Gastrocnemius medialis (tissue), 4 donors: Measurements from ENCODE around the gene PLCG1. TPM values are rescaled to one million over a fixed set of nuclear protein-coding genes. Genes with fewer than 3 reads are reported as not detected.
"Not testable (repeated sequence)": the region's sequence is repeated elsewhere in the genome, so short reads cannot be mapped to it uniquely, and the experiment has no call there.

Experiments used
- ATAC-seq, 2 donors: fragments of 150-250 bp; one replicate each; pipeline ENCODE4 v1.9.1; 2016
- DNase-seq, 2 donors: peaks; one replicate each; pipeline ENCODE4 v3.0.0-alpha.2; 2019
- H3K27ac ChIP-seq, 4 donors: fragments of 200-600 bp; sonication (generic); 1 replicate in 1 of 4; 2 replicates in 3 of 4; pipeline ENCODE4 v1.5.1; 2016 to 2018; ENCODE audit warnings: mild to moderate bottlenecking in 2 of 4, moderate library complexity in 1 of 4
- H3K27me3 ChIP-seq, 3 donors: fragments of 200-600 bp; sonication (generic) in 2 of 3; 1 replicate in 1 of 3; 2 replicates in 2 of 3; pipeline versions ENCODE4 v1.5.1 to v1.6.0; 2016 to 2019; ENCODE audit warnings: mild to moderate bottlenecking in 1 of 3, moderate library complexity in 1 of 3
- H3K36me3 ChIP-seq, 2 donors: fragments of 200-600 bp; sonication (generic) in 1 of 2; one replicate each; pipeline ENCODE4 v1.5.1; 2017 to 2018
- H3K4me1 ChIP-seq, 2 donors: fragments of 200-600 bp; sonication (generic) in 1 of 2; one replicate each; pipeline ENCODE4 v1.5.1; 2016 to 2017; ENCODE audit warnings: mild to moderate bottlenecking in 2 of 2
- H3K4me3 ChIP-seq, 4 donors: fragments of 200-600 bp; sonication (generic) in 3 of 4; 1 replicate in 1 of 4; 2 replicates in 3 of 4; pipeline ENCODE4 v1.5.1; 2016 to 2019; ENCODE audit warnings: mild to moderate bottlenecking in 2 of 4
- H3K9me3 ChIP-seq, 3 donors: fragments of 200-600 bp; sonication (generic) in 2 of 3; 1 replicate in 1 of 3; 2 replicates in 2 of 3; pipeline ENCODE4 v1.5.1; 2016 to 2019
- CTCF ChIP-seq, 5 experiments: fragments of 450-650 bp in 3 of 5; fragments of 200-600 bp in 2 of 5; sonication (generic) in 2 of 5; IDR thresholded peaks in 4 of 5; conservative IDR thresholded peaks in 1 of 5; 1 replicate in 4 of 5; 2 replicates in 1 of 5; pipeline ENCODE4 v1.5.1; 2016 to 2019; ENCODE audit warnings: antibody characterized with exemption in 5 of 5, mild to moderate bottlenecking in 3 of 5, moderate library complexity in 3 of 5
- POLR2A ChIP-seq, 2 donors: fragments of 450-650 bp; IDR thresholded peaks; one replicate each; pipeline ENCODE4 v1.6.1; 2017; ENCODE audit warnings: antibody characterized with exemption in 2 of 2, mild to moderate bottlenecking in 2 of 2, moderate library complexity in 2 of 2
- in situ Hi-C, 4 donors: fragments of 200-750 bp; cut with MboI; loops; one replicate each; pipeline versions ENCODE4 v1.15.0 to v1.8.0; 2017; ENCODE audit warnings: low sequenced_read_pairs in 4 of 4
- intact Hi-C: fragments of 100-400 bp; cut with DNase I; formaldehyde crosslinking; loops from one replicate; pipeline ENCODE4 v1.15.1; 2023; ENCODE audit warnings: low total_unique reads
- total RNA-seq, 4 donors: library from RNA; depleted of rRNA; stranded (reverse); fragments of >200 nt; gene quantifications; one replicate each; pipeline versions ENCODE4 v1.1.0 to v1.2.3, GENCODE V29; 2016

PLCG1 gene
- total RNA-seq, 4 donors from 2014 or later, result 19.9 to 58.0 (median 35.0) TPM

GRCh38 chr20:41131594-41132387, 5.6 kb upstream of the PLCG1 start:
- in situ Hi-C loops, result no loop called here
- no peak for ATAC-seq

DNA sequence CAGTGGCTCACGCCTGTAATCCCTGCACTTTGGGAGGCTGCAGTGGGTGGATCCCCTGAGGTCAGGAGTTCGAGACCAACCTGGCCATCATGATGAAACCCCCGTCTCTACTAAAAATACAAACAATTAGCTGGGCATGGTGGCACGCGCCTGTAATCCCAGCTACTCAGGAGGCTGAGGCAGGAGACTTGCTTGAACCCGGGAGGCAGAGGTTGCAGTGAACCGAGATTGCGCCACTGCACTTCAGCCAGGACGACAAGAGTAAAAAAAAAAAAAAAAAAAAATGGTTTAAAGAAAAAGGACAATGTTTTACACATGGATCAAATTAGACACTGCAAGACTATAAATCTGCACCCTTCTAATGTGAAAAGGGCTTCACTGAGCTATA, 5.0 kb upstream of the PLCG1 start:
- H3K27me3 ChIP-seq, H3K27ac ChIP-seq, H3K36me3 ChIP-seq, DNase-seq, H3K4me3 ChIP-seq, H3K9me3 ChIP-seq, ATAC-seq, intact Hi-C loops, H3K4me1 ChIP-seq, in situ Hi-C loops: not testable (repeated sequence)

More at GRCh38 chr20:41131594-41132387, 5.6 kb upstream of the PLCG1 start:
- Histone ChIP-seq H3K9me3 (no peaks in the 10 kb centered on the region), H3K27me3 (no peaks in the 10 kb centered on the region), H3K4me3 (no peak overlapping the region), H3K36me3 (no peaks in the 10 kb centered on the region), H3K27ac (no peak overlapping the region), H3K4me1 (peaks cover 3 to 5% of the 10 kb centered on the region in 2 donors)
- no peak for DNase-seq
- intact Hi-C loops, result no loop called here
- TF ChIP-seq POLR2A (IDR thresholded peaks at IDR 0.05) (no peak), CTCF (IDR thresholded peaks at IDR 0.05 in 4 of 5, conservative IDR thresholded peaks at IDR 0.05 in 1 of 5) (no peak)

GRCh38 chr20:41133709-41134361, 3.5 kb upstream of the PLCG1 start:
- TF ChIP-seq CTCF (IDR thresholded peaks at IDR 0.05 in 4 of 5, conservative IDR thresholded peaks at IDR 0.05 in 1 of 5) (no peak), POLR2A (IDR thresholded peaks at IDR 0.05) (no peak)
- no peak overlapping the region for H3K27ac ChIP-seq
- H3K27me3 ChIP-seq, result no peaks in the 10 kb centered on the region
- no peaks in the 10 kb centered on the region for H3K9me3 ChIP-seq
- DNase-seq, result no peak
- H3K4me1 ChIP-seq, result peaks cover 10 to 15% of the 10 kb centered on the region in 2 donors
- H3K4me3 ChIP-seq, result no peak overlapping the region
- no peak for ATAC-seq
- intact Hi-C loops, result no loop called here
- in situ Hi-C loops, result no loop called here
- H3K36me3 ChIP-seq, result no peaks in the 10 kb centered on the region

DNA sequence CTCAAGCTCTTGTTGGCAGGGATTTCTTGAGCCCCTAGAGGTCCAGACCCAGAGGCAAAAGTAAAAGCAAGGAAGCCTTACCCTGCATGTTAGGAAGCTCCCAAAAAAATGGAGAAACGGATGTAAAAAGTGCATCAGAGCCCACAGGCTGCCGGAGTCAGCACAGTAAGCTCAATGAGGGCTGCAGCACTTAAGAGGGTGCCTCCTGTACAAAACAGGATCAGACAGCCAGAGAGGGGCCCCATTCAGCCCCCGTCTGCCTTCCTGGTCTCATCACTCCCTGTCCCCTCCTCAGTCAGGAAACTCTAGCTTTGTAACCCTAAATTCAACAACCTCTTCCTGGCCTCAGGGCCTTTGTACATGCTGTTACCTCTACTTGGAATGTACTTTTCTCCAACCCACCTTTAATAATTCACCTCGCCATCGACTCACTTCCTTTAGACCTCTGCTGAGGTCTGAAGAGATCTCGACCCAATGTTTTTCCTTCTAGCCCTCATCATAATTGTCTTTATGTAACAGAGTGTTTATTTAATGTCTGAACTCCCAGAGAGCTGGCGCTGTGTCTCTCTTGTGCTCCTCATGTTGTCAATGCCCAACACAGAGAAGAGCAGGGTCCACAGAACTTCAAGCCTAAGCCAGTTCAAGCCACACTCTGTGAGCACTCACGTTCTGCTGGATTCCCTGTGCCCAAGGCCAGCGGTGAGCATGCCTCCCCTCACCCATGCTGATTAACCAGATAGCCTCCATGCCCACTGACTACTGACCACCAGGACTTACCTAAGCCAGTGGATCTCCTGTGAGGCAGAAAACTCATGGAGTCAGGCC, 2.8 kb upstream of the PLCG1 start:
- Histone ChIP-seq H3K27ac (no peak overlapping the region), H3K4me3 (no peak overlapping the region), H3K27me3 (no peaks in the 10 kb centered on the region), H3K36me3 (no peaks in the 10 kb centered on the region), H3K9me3 (no peaks in the 10 kb centered on the region), H3K4me1 (peaks cover 13 to 22% of the 10 kb centered on the region in 2 donors)
- no peak for TF ChIP-seq POLR2A (IDR thresholded peaks at IDR 0.05)
- no peak for TF ChIP-seq CTCF (IDR thresholded peaks at IDR 0.05 in 4 of 5, conservative IDR thresholded peaks at IDR 0.05 in 1 of 5)
- intact Hi-C loops (loop anchor here (5.0 kb wide), 2 partner anchors 38 to 107 kb away; partner anchors contain the start of gene TOP1), in situ Hi-C loops (no loop called here)
- no peak for DNase-seq
- no peak for ATAC-seq
